Measurements from ENCODE around the gene ZNF664.

Gene ZNF664

GRCh38 chr12:124002021-124002644 is 29.1 kb downstream of the ZNF664 start:
- no peak for DNase-seq (ENCODE audit: low read depth)
- no peak for TF ChIP-seq CTCF (IDR thresholded peaks at IDR 0.05; ENCODE audit: insufficient read depth, low read depth, low read length, missing control alignments)

GRCh38 chr12:124002654-124003053 is 29.6 kb downstream of the ZNF664 start:
- TF ChIP-seq CTCF (IDR thresholded peaks at IDR 0.05; ENCODE audit: insufficient read depth, low read depth, low read length, missing control alignments), result no peak
- no peak for DNase-seq (ENCODE audit: low read depth)
- H3K4me3 ChIP-seq (ENCODE audit: low read length), result no peak overlapping the region

More at GRCh38 chr12:124002021-124002644, 29.1 kb downstream of the ZNF664 start:
- no peak overlapping the region for H3K4me3 ChIP-seq (ENCODE audit: low read length)

DNA sequence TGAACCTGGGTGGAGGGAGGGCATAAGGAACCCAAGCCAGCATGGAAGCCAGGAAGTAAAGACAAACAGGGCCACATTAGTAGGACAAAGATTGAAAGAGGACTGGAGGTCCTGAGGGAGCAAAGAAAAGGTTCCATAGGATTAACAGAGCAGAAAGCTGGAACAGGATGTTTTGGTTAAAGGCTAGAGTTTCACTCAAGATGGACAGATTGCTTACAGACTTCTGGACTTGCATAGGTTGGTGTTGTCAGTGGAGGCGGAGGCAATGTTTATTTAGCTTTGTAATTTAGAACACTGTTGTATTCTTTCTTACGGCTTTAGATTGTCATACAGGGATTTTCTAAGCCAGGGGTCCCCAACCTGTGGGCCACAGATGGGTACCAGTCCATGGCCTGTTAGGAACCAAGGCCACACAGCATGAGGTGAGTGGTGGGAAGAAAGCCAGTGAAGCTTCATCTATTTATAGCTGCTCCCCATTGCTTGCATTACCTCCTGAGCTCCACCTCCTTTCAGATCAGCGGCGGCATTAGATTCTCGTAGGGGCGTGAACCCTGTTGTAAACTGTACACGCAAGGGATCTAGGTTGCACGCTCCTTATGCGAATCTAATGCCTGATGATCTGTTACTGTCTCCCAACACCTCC is 31.3 kb downstream of the ZNF664 start:
- no peak overlapping the region for H3K4me3 ChIP-seq (ENCODE audit: low read length)
- no peak for TF ChIP-seq CTCF (IDR thresholded peaks at IDR 0.05; ENCODE audit: insufficient read depth, low read depth, low read length, missing control alignments)
- DNase-seq (ENCODE audit: low read depth), result no peak

- no peak for DNase-seq (ENCODE audit: low read depth)
- no peak overlapping the region for H3K4me3 ChIP-seq (ENCODE audit: low read length)
- TF ChIP-seq CTCF (IDR thresholded peaks at IDR 0.05; ENCODE audit: insufficient read depth, low read depth, low read length, missing control alignments), result no peak
Measured at GRCh38 chr12:124006085-124006845, 33.2 kb downstream of the ZNF664 start.

DNA sequence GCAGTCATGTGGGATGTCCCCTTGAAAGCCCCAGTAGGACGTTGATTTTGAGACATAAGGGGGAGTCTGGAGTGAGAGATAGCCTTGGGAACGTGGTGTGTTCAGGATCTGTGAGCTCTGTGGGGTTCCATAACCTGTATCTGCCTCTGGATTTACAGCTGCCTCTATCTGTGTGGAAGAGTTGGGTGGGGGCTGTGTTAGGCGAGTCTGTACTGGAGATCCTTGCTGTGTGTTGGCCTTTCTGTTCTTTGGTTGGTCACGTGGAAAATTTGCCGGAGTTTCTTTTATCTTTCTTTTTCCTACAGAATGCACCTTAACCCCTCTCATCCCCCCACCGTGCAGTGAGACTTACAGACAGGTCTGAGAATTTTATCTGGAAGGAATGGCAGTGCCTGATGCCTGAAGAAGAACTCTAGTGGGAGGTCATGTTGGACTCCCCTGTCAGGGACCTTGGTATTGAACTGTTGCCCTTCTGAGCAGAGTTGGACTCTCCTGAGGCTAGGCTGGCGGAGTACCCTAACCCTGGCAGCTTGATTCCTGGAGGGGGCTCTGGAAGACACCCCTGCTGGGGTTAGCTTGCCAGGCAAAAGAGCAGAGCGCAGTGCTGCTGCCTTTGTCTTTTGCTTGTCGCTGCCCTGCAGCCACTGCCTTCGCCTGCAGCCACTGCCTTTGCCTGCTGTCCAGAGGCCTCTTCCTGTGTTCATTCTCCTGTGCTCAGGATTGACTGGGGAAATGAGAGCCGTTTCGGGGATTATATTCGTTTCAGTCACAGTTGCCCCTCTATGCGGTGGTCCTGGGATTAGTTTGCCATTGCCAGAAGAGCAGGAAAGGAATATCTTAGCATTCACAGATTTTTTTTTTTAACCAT is 34.1 kb downstream of the ZNF664 start:
- no peak for DNase-seq (ENCODE audit: low read depth)
- H3K4me3 ChIP-seq (ENCODE audit: low read length), result no peak overlapping the region
- no peak for TF ChIP-seq CTCF (IDR thresholded peaks at IDR 0.05; ENCODE audit: insufficient read depth, low read depth, low read length, missing control alignments)

DNA sequence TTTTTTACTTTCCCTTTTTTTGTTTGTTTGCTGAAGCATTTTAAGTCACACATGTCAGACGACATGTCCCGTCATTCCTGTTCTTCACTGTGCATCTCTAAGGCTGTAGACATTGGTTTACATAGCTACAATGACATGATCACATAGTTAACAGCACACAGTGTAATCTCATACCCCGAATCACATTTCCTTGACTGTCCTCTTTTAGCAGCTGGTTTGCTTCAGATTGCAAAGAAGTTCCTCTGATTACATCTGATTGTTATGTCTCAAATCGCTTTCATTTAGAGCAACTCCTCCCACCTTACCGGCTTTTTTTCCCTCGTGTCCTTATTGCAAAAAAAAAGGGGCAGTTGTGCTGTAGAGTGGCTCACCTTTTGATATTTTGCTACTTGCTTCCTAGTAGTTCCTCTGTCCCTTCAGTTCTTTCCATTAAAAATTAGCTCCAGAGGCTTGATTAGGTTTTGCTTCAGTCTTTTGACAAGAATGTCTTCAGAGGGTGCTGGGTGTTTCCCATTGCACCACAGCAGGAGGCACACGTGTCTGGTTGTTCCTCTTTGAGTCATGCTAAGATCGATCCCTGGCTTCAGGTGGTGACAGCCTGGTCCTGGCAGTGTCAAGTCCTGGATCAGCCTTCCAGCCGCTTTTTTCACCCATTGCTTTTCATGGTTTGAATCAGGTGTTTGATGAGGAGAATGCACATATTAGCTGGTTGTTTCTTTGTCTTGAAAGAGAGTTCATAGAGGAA is 35.0 kb downstream of the ZNF664 start:
- TF ChIP-seq CTCF (IDR thresholded peaks at IDR 0.05; ENCODE audit: insufficient read depth, low read depth, low read length, missing control alignments), result no peak
- H3K4me3 ChIP-seq (ENCODE audit: low read length), result no peak overlapping the region
- peak; percentile 53 for DNase-seq (ENCODE audit: low read depth)

Measured in epithelial cell of esophagus (primary cell).